Measurements from ENCODE around the gene SZT2.
A peak's percentile ranks its signal among the peaks of the same experiment; 100 is the strongest.
"Not testable (repeated sequence)": the region's sequence is repeated elsewhere in the genome, so short reads cannot be mapped to it uniquely, and the experiment has no call there.

The SZT2 gene

GRCh38 chr1:43363283-43363934, 26.3 kb upstream of the SZT2 start:
- DNase-seq (ENCODE audit: low read depth), result no peak

DNA sequence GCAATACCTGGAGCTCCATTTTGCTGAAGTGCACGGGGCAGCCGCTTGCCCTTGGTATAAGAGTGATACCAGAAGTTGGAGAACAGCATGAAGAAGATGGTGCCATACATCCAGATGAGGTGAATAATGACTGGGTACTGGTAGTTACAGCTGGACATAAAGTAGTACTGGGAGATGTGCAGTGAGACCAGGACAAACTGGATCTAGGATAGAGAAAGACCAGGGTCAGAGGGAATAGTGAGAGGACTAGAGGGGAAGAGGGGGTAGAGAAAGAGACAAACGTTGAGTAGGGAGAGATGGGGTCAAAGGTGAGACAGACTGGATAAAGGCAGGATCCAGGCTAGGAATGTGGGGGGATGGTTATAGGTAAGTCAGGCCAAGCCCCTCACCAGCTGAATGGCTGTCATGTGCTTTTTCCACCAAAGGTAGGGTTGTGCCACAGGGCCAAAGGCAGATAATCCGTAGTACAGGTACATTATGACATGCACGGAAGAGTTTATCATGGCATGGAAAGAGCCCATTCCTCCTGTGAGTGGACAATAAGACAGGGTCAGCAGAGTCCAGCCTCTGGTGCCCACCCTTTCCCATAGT, 25.7 kb upstream of the SZT2 start:
- no peak for DNase-seq (ENCODE audit: low read depth)

DNA sequence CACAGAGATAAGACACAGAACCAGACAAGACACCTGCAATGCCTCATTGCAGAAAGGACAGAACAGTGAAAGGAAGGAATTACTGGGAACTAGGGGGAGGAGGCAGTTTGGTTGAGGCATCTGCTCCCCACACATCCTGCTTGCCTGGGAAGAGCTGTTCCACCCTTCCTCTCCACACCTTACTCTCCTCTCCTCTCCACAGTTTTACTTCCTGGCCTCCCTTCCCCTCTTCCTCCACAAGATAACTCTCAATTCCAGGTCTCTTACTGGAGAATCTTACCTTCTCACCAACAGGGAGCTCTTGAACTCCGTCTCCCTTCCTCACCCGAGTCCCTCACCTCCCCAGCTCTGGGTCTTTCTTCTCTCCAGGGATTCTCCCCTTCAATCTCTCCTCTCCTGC, 24.0 kb upstream of the SZT2 start:
- no peak for DNase-seq (ENCODE audit: low read depth)

DNA sequence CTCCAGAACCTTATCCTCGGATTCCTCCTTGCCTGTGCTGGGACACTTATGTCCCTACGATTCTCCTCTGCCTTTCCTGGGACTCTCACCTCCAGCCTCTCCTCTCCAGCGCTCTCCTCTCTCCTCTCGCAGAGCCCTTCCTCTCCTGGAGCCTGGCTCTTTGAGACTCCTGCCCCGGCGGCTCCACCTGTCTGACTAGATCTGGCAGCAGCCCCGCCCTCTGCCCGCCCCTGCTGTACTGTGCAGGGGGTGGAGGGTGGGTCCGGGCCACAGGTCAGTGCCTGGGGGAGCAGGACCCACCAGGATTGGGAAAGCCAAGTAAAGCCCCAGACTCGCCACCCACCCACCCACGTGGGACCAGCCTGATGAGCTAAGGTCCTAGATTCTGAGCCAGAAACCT, 23.5 kb upstream of the SZT2 start:
- DNase-seq (ENCODE audit: low read depth), result no peak

DNA sequence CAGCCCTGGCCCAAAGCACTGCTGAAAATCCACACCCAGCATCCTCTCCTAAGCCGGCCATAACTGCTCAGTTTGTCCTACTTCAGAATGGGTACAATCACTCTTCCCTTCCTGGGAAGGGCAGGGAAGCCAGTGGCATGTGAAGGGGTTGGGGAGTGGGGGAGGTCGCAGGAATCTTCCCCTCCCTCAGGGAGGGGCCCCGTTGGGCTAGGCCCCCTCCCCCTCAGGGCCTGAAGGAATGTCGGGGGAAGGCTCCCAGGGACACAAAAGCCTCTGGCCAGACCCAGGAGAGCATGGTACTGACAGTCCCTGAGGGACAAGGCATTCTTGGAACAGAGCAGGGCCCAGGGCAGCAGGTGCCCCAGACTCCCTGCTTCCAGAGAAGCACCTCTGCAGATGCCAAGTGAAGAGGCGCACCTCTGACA, 23.1 kb upstream of the SZT2 start:
- DNase-seq (ENCODE audit: low read depth), result no peak

GRCh38 chr1:43367026-43367903, 22.4 kb upstream of the SZT2 start:
- DNase-seq (ENCODE audit: low read depth), result no peak

DNA sequence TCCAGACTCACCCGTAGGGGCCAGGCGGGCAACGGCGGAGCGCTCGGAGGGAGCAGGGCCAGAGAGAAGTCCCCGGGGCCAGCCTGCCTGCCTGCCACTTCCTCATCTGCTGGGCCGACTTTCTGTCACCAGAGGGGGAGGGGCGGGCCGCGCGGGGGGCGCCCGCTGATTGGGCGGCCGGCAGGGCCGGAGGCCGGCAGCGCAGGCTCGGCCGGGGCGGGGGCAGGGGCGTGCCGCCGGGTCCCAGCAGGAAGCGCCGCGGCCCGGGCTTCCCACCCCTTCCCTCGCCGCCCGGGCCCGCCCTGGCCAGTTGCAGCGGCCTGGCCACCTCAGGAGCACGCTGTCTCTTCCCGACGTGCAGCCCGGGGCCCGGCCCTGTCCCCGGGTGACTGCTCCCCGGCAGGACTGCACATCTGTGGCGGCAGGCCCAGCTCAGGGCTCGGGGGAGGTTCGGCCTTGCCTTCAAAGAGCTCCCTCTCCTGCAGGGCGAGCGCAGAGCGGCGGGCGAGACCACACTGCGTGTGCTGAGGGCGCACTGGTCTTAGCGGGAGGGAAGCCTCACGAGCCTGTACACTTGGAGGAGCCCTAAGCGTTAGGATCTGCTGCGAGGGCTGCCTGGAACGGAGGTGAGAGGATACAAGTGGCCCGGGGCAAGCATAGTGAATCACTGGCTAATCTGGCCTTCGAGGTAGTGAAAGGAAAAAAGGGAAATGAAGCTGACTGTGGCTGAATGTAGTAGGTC, 21.6 kb upstream of the SZT2 start, which contains the start of gene ELOVL1:
Gene ELOVL1, minus strand, starts transcription at position 108 of the 742 bp plus-strand sequence. CDS start 2,402 bp downstream, outside the sequence.
- DNase-seq (ENCODE audit: low read depth), result peak; percentile 64

DNA sequence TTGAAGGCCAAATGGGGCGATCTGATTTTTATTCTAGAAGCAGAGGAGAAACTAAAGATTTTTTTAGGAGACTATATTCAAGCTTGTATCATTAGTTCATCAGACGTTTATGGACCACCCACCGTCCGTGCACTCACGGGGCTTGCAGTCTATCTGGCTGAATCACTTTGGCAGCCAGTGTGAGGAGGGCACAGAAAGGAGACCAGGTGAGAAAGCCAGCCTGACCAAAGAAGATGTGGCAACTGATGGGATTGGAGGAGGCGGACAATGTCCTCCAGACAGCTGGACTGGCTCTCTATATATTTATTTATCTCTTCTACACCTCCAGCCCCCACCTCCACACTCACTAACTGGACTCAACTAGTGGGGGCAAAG, 21.1 kb upstream of the SZT2 start:
- DNase-seq (ENCODE audit: low read depth), result no peak

- not testable (repeated sequence) for DNase-seq (ENCODE audit: low read depth)
Observed at GRCh38 chr1:43369779-43370178, 19.9 kb upstream of the SZT2 start.

- DNase-seq (ENCODE audit: low read depth), result no peak
Observed at GRCh38 chr1:43370564-43370963, 19.1 kb upstream of the SZT2 start.

GRCh38 chr1:43372172-43372571, 17.5 kb upstream of the SZT2 start:
- DNase-seq (ENCODE audit: low read depth), result no peak

- no peak for DNase-seq (ENCODE audit: low read depth)
Observed at GRCh38 chr1:43373066-43373940, 16.4 kb upstream of the SZT2 start.

DNA sequence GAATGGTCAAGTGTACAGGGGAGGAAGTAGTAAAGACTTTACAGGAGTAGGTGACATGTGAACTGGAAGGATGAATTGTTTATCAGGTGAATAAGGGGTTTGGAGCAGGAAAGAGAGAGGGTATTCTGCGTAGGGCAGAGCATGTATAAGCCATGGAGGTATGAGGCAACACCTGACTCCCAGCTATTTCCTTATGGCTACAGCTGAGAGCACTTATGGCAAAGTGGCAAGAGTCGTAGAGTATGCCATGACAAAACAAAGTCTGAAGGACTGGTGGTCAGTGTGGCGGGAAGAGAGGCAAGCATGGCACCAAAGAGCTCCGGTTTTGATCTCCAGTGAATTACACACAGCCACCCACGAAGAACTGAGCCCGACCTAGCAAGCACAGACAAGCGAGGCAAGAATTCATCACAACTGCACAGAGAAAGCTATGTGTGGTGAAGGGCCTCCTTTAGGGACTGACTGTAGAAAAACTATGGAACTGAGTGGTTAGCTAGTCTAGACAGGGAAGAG, 12.9 kb upstream of the SZT2 start:
- no peak for DNase-seq (ENCODE audit: low read depth)

GRCh38 chr1:43377831-43378230, 11.9 kb upstream of the SZT2 start:
- no peak for DNase-seq (ENCODE audit: low read depth)

DNA sequence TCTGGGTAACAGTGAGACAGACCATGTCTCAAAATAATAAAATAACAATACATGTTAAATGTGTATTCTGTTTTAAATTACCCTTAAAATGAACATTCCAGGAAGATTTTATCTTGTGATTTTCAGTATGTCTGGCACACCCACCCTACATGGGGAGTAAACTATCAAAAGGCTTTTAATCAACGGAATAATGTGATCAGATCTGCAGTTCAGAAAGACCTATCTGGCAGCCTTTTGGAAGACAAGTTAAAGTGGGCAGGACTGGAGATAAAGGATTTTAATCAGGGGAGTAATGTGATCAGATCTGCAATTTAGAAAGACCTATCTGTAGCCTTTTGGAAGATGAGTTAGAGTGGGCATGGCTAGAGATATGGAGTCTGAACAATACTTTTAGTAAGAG, 10.2 kb upstream of the SZT2 start:
- DNase-seq (ENCODE audit: low read depth), result no peak

- no peak for DNase-seq (ENCODE audit: low read depth)
Observed at GRCh38 chr1:43381612-43382011, 8.1 kb upstream of the SZT2 start.

GRCh38 chr1:43382027-43382779, 7.5 kb upstream of the SZT2 start:
- DNase-seq (ENCODE audit: low read depth), result no peak

- DNase-seq (ENCODE audit: low read depth), result no peak
Observed at GRCh38 chr1:43383449-43383848, 6.2 kb upstream of the SZT2 start.

DNA sequence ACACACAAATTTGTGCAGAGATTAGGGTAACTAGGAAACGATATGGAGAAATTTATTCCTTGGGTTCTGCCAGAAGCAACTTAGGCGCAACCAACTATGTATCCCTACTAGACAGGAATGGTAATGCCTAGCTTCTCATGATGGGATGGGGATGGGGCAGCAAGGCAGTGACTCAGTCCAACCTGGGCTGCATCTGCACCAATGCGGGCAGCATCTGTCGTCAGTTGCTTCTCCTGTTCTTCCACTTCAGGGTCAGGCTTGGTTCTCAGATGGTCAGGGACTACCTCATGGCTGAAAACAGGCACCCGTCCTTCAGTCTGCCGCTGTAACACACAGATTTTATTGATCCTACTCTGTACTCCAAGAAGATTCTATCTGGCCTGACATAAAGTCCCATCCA, 3.0 kb upstream of the SZT2 start:
- DNase-seq (ENCODE audit: low read depth), result no peak

- no peak for DNase-seq (ENCODE audit: low read depth)
Observed at GRCh38 chr1:43387976-43388599, 1.6 kb upstream of the SZT2 start.

Data from fibroblast of the conjunctiva (primary cell).